ENCODE data around the gene RASL12. TPM values are rescaled to one million over a fixed set of nuclear protein-coding genes. Genes with fewer than 3 reads are reported as not detected.
"Not testable (repeated sequence)": the region's sequence is repeated elsewhere in the genome, so short reads cannot be mapped to it uniquely, and the experiment has no call there.

The RASL12 gene
- total and polyA plus RNA-seq, 2 of the 8 experiments (the other 6 are each of a cell fraction or from before 2014, with no cell fraction given) = 9.5 to 10.3 TPM

- POLR2A ChIA-PET (ENCODE audit: partially characterized antibody) = interaction anchor here (1.2 to 14.5 kb wide), 3 partner anchors 9 to 11 kb away, joined by 4 to 93 read pairs (median 9); partner anchors contain the start of gene RASL12
- not testable (repeated sequence) for H2AK5ac ChIP-seq (ENCODE audit: low read depth, low read length); H3K14ac ChIP-seq (ENCODE audit: insufficient read length); H3K56ac ChIP-seq (replicated peaks; ENCODE audit: insufficient read length, low read depth, low read length); H3K23me2 ChIP-seq (ENCODE audit: low read depth, low read length); H3K27me3 ChIP-seq (replicated peaks in 1 of 4; ENCODE audit: control insufficient read depth in 3 of 4, extremely low read depth in 1 of 4, insufficient read depth in 3 of 4, low read length in 3 of 4); H4K91ac ChIP-seq (replicated peaks; ENCODE audit: insufficient read length, low read length); H3K23ac ChIP-seq (ENCODE audit: insufficient read length); FAIRE-seq; H3K79me2 ChIP-seq (ENCODE audit: control insufficient read depth in 1 of 2, insufficient read depth in 2 of 2, low read length in 2 of 2); DNase-seq (ENCODE audit: low read depth in 1 of 2, low spot score in 2 of 2); H3K4me2 ChIP-seq (ENCODE audit: insufficient read depth in 1 of 2, low read depth in 2 of 2, low read length in 2 of 2); H3K9ac ChIP-seq (replicated peaks in 1 of 4; ENCODE audit: extremely low read depth in 1 of 4, low read depth in 3 of 4, low read length in 3 of 4); H3K27ac ChIP-seq (ENCODE audit: low read depth, low read length); H2BK20ac ChIP-seq (ENCODE audit: low read length); H4K20me1 ChIP-seq (replicated peaks in 1 of 2; ENCODE audit: control insufficient read depth in 1 of 2, insufficient read depth in 2 of 2, low read length in 2 of 2); H2BK15ac ChIP-seq (ENCODE audit: low read length); H3K4me3 ChIP-seq (ENCODE audit: extremely low read depth in 1 of 4, insufficient read depth in 2 of 4, low read depth in 3 of 4, low read length in 4 of 4); H3K4ac ChIP-seq (replicated peaks; ENCODE audit: insufficient read length, low read depth, low read length); H2AFZ ChIP-seq (ENCODE audit: low read length); H3K18ac ChIP-seq (ENCODE audit: extremely low read depth, low read length); H4K5ac ChIP-seq (ENCODE audit: insufficient read length, low read depth, low read length); H3K9me3 ChIP-seq (ENCODE audit: insufficient read depth in 2 of 2, low read depth in 1 of 2, low read length in 1 of 2); H2BK5ac ChIP-seq (ENCODE audit: low read depth, low read length); H2BK12ac ChIP-seq (ENCODE audit: low read depth, low read length); H3K4me1 ChIP-seq (replicated peaks in 1 of 4; ENCODE audit: control insufficient read depth in 3 of 4, insufficient read depth in 4 of 4, low read length in 3 of 4); H4K8ac ChIP-seq (ENCODE audit: extremely low read depth, insufficient read depth, low read length); H2BK120ac ChIP-seq (replicated peaks; ENCODE audit: low read depth, low read length); H3K36me3 ChIP-seq (ENCODE audit: control insufficient read depth in 2 of 4, insufficient read depth in 4 of 4, low read length in 3 of 4); H3K79me1 ChIP-seq (ENCODE audit: low read depth, low read length)
- CTCF ChIA-PET (ENCODE audit: partially characterized antibody) = interaction anchor here (0.5 to 32.9 kb wide), 9 partner anchors 9 to 428 kb away, joined by 3 to 1213 read pairs (median 22); partner anchors contain the start of genes RASL12 and SLC51B
- 90% methylated on average over 12 of the region's 12 CpGs; no CpG with 5 or more reads in 1 of the 2 experiments for WGBS, 2 experiments (ENCODE audit: extremely low coverage in 1 of 2, insufficient coverage in 1 of 2, insufficient read length in 1 of 2, insufficient replicate concordance in 2 of 2, low coverage in 1 of 2, low lambda C conversion rate in 2 of 2, missing lambda C conversion rate in 1 of 2)
Observed at GRCh38 chr15:65075607-65076395, 8.0 kb upstream of the RASL12 start.
